HEK293T (cell line): ENCODE measurements around the gene ZBTB25.

ENCODE experiments used
- CTCF ChIA-PET: fragments of 350-600 bp; formaldehyde crosslinking; extraction: SDS; loops from one replicate; lab custom pipeline; 2021; ENCODE audit warnings: antibody characterized with exemption, inconsistent platforms; lab: Yijun Ruan, JAX
- POLR2A ChIA-PET: fragments of 350-600 bp; formaldehyde crosslinking; extraction: SDS; loops from one replicate; lab custom pipeline; 2020; ENCODE audit warnings: antibody characterized with exemption, inconsistent platforms; lab: Yijun Ruan, JAX
- DNase-seq: peaks from one replicate; pipeline ENCODE4 v3.0.0; 2012; ENCODE audit warnings: mixed read lengths; ENCODE audit errors: extremely low spot score
- ARNT ChIP-seq: fragments of 450-650 bp; IDR thresholded peaks from 2 replicates; pipeline ENCODE4 v1.6.1; 2017; ENCODE audit warnings: mild to moderate bottlenecking
- BHLHE40 ChIP-seq: fragments of 450-650 bp; IDR thresholded peaks from 2 replicates; pipeline ENCODE4 v1.6.1; 2016; ENCODE audit warnings: mild to moderate bottlenecking, moderate library complexity, borderline replicate concordance
- CTBP1 ChIP-seq: fragments of 450-650 bp; IDR thresholded peaks from 2 replicates; pipeline ENCODE4 v1.6.1; 2016; ENCODE audit warnings: borderline replicate concordance
- ELF4 ChIP-seq: fragments of 450-650 bp; IDR thresholded peaks from 2 replicates; pipeline ENCODE4 v1.6.1; 2017; ENCODE audit warnings: antibody characterized with exemption
- FOXA1 ChIP-seq: fragments of 450-650 bp; IDR thresholded peaks from 2 replicates; pipeline ENCODE4 v1.6.1; 2016; ENCODE audit warnings: mild to moderate bottlenecking
- FOXK2 ChIP-seq: fragments of 450-650 bp; IDR thresholded peaks from 2 replicates; pipeline ENCODE4 v1.6.1; 2016; ENCODE audit warnings: mild to moderate bottlenecking
- FOXM1 ChIP-seq: fragments of 450-650 bp; IDR thresholded peaks from 2 replicates; pipeline ENCODE4 v1.6.1; 2017; ENCODE audit warnings: mild to moderate bottlenecking, borderline replicate concordance
- HDGF ChIP-seq: fragments of 450-650 bp; IDR thresholded peaks from 2 replicates; pipeline ENCODE4 v1.6.1; 2017; ENCODE audit warnings: antibody characterized with exemption, borderline replicate concordance
- L3MBTL2 ChIP-seq: fragments of 450-650 bp; conservative IDR thresholded peaks from 2 replicates; pipeline ENCODE4 v1.6.1; 2016; ENCODE audit warnings: mild to moderate bottlenecking
- LEF1 ChIP-seq: fragments of 450-650 bp; IDR thresholded peaks from 2 replicates; pipeline ENCODE4 v1.6.1; 2017; ENCODE audit warnings: mild to moderate bottlenecking, borderline replicate concordance
- NFRKB ChIP-seq: fragments of 450-650 bp; IDR thresholded peaks from 2 replicates; pipeline ENCODE4 v1.6.1; 2016; ENCODE audit warnings: mild to moderate bottlenecking, moderate library complexity
- SP1 ChIP-seq: fragments of 450-650 bp; IDR thresholded peaks from 2 replicates; pipeline ENCODE4 v1.6.1; 2017
- SUZ12 ChIP-seq: fragments of 450-650 bp; IDR thresholded peaks from 2 replicates; pipeline ENCODE4 v1.6.1; 2016; ENCODE audit warnings: mild to moderate bottlenecking
- TARDBP ChIP-seq: fragments of 450-650 bp; IDR thresholded peaks from 2 replicates; pipeline ENCODE4 v1.6.1; 2016
- ZNF384 ChIP-seq: fragments of 450-650 bp; IDR thresholded peaks from 2 replicates; pipeline ENCODE4 v1.6.1; 2016
- TF ChIP-seq, protein P1 (sequence below): fragments of 450-650 bp; IDR thresholded peaks from 2 replicates; pipeline ENCODE4 v1.6.1; 2016

Gene ZBTB25

GRCh38 chr14:64412237-64412636, 91.4 kb downstream of the ZBTB25 start:
- DNase-seq: no peak
- TF ChIP-seq NFRKB (no peak), CTBP1 (no peak), LEF1 (no peak), SUZ12 (no peak), FOXA1 (no peak), FOXM1 (no peak), TARDBP (no peak)
- POLR2A ChIA-PET: interaction anchor here (0.8 kb wide), 1 partner anchor 19 kb away, joined by 3 read pairs; no protein-coding TSS in a partner anchor
- CTCF ChIA-PET: no interaction called here

DNA sequence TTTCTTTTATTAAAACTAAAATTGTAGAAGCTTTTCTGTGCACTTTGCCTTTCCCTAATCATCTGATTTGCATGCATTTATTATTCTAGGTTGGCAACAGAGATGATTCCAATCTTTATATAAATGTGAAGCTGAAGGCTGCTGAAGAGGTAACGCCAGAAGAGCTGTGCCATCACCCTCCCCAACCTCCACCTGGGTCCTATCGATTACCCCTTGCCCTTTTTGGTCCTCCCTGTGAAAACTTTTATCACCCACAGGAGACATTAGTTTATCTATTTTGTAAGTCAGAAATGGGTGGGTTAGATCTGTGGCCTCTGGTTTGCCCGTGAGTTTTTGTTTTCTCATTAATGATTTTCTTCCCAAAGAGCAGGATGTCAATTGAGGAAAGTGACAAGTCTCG, 92.6 kb downstream of the ZBTB25 start:
- POLR2A ChIA-PET: no interaction called here

GRCh38 chr14:64410084-64410774, 93.4 kb downstream of the ZBTB25 start:
- CTCF ChIA-PET: no interaction called here
- no peak for DNase-seq
- no peak for TF ChIP-seq ARNT
- TF ChIP-seq LEF1: no peak
- no peak for TF ChIP-seq SP1
- TF ChIP-seq NFRKB: no peak
- TF ChIP-seq HDGF: no peak
- TF ChIP-seq L3MBTL2: no peak
- TF ChIP-seq BHLHE40: no peak
- no peak for TF ChIP-seq CTBP1
- TF ChIP-seq TARDBP: no peak
- no peak for TF ChIP-seq SUZ12
- no peak for TF ChIP-seq ELF4
- no peak for TF ChIP-seq FOXM1
- TF ChIP-seq FOXA1: no peak
- no peak for TF ChIP-seq FOXK2
- no peak for TF ChIP-seq ZNF384
- TF ChIP-seq, protein P1, sequence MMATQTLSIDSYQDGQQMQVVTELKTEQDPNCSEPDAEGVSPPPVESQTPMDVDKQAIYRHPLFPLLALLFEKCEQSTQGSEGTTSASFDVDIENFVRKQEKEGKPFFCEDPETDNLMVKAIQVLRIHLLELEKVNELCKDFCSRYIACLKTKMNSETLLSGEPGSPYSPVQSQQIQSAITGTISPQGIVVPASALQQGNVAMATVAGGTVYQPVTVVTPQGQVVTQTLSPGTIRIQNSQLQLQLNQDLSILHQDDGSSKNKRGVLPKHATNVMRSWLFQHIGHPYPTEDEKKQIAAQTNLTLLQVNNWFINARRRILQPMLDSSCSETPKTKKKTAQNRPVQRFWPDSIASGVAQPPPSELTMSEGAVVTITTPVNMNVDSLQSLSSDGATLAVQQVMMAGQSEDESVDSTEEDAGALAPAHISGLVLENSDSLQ: no peak
- POLR2A ChIA-PET: interaction anchor here (1.3 kb wide), 1 partner anchor 22 kb away, joined by 3 read pairs; no protein-coding TSS in a partner anchor

More for the DNA sequence above, 92.6 kb downstream of the ZBTB25 start:
- no peak for DNase-seq
- CTCF ChIA-PET: no interaction called here
- no peak for TF ChIP-seq NFRKB
- no peak for TF ChIP-seq TARDBP
- TF ChIP-seq BHLHE40: no peak
- no peak for TF ChIP-seq ARNT
- no peak for TF ChIP-seq FOXK2
- no peak for TF ChIP-seq FOXM1
- no peak for TF ChIP-seq CTBP1
- no peak for TF ChIP-seq LEF1
- TF ChIP-seq, protein P1: no peak
- TF ChIP-seq ELF4: no peak

- TF ChIP-seq NFRKB (no peak), CTBP1 (no peak), LEF1 (no peak), FOXA1 (no peak), HDGF (no peak), L3MBTL2 (no peak), SUZ12 (no peak), SP1 (no peak), ELF4 (no peak), BHLHE40 (no peak), TARDBP (no peak), ZNF384 (no peak), ARNT (no peak), FOXM1 (no peak), FOXK2 (no peak)
- TF ChIP-seq, protein P1: no peak
- no peak for DNase-seq
- ChIA-PET CTCF (no interaction called here), POLR2A (interaction anchor here (1.3 kb wide), 1 partner anchor 22 kb away, joined by 3 read pairs; no protein-coding TSS in a partner anchor)
Observed at GRCh38 chr14:64409126-64409920, 94.3 kb downstream of the ZBTB25 start.

GRCh38 chr14:64407329-64407728, 96.3 kb downstream of the ZBTB25 start:
- ChIA-PET POLR2A (interaction anchor here (1.4 kb wide), 1 partner anchor 19 kb away, joined by 3 read pairs; the partner anchor contains the start of gene MTHFD1), CTCF (interaction anchor here (0.7 kb wide), 1 partner anchor 239 kb away, joined by 4 read pairs; no protein-coding TSS in a partner anchor)
- TF ChIP-seq, protein P1: no peak
- no peak for TF ChIP-seq TARDBP
- no peak for DNase-seq
